HEK293 (cell line): ENCODE data around the gene SH3GL2.
A peak's percentile ranks its signal among the peaks of the same experiment; 100 is the strongest.

Source experiments
- CTCF ChIA-PET: fragments of 350-600 bp; formaldehyde crosslinking; extraction: SDS; loops from one replicate; lab custom pipeline; 2021; ENCODE audit warnings: antibody characterized with exemption; lab: Yijun Ruan, JAX
- POLR2A ChIA-PET: fragments of 300-600 bp; formaldehyde crosslinking; extraction: SDS; loops from one replicate; lab custom pipeline; 2020; ENCODE audit warnings: antibody characterized with exemption, inconsistent platforms; lab: Yijun Ruan, JAX
- H3K27ac ChIP-seq: fragments of 200-500 bp; sonication (Bioruptor generic); 2 replicates; pipeline ENCODE4 v1.5.1; 2014; ENCODE audit warnings: low read depth, low read length, control low read depth, inconsistent platforms; ENCODE audit errors: extremely low read depth
- H3K36me3 ChIP-seq, 2 experiments: fragments of 200-500 bp in 1 of 2; sonication (Bioruptor generic) in 1 of 2; 1 replicate in 1 of 2; 2 replicates in 1 of 2; pipeline ENCODE4 v1.5.1; 2014 to 2017; ENCODE audit warnings: inconsistent platforms in 2 of 2, low read length in 2 of 2; ENCODE audit not compliant: control insufficient read depth in 2 of 2, insufficient read depth in 1 of 2
- H3K4me1 ChIP-seq: fragments of 200-500 bp; sonication (Bioruptor generic); 2 replicates; pipeline ENCODE4 v1.5.1; 2014; ENCODE audit warnings: mild to moderate bottlenecking, low read length, inconsistent platforms; ENCODE audit not compliant: control insufficient read depth, insufficient read depth
- H3K4me3 ChIP-seq: 2 replicates; pipeline ENCODE4 v1.5.1; 2011; ENCODE audit warnings: low read depth, mild to moderate bottlenecking, control low read depth, low read length, moderate library complexity
- H3K9me3 ChIP-seq: fragments of 200-500 bp; sonication (Bioruptor generic); 2 replicates; pipeline ENCODE4 v1.5.1; 2014; ENCODE audit warnings: low read depth, low read length, inconsistent platforms; ENCODE audit not compliant: control insufficient read depth, insufficient read depth
- SETDB1 ChIP-seq: IDR thresholded peaks from one replicate; pipeline ENCODE4 v1.6.1; 2017; ENCODE audit warnings: mild to moderate bottlenecking, low read length, moderate library complexity, mixed read lengths; ENCODE audit not compliant: insufficient read length
- TCF7L2 ChIP-seq: IDR thresholded peaks from 2 replicates; pipeline ENCODE4 v1.6.1; 2011; ENCODE audit warnings: low read depth, mild to moderate bottlenecking, inconsistent platforms, low read length, moderate library complexity, borderline replicate concordance
- ZBTB7A ChIP-seq: fragments of 450-650 bp; formaldehyde crosslinking; IDR thresholded peaks from 2 replicates; pipeline ENCODE4 v1.5.1; 2016; ENCODE audit warnings: low read depth, missing biosample characterization, missing genetic modification characterization
- ZNF112 ChIP-seq: fragments of 450-650 bp; formaldehyde crosslinking; IDR thresholded peaks from 2 replicates; pipeline ENCODE4 v1.5.0; 2017; ENCODE audit warnings: missing biosample characterization, missing genetic modification characterization
- ZNF202 ChIP-seq: fragments of 450-650 bp; formaldehyde crosslinking; IDR thresholded peaks from 2 replicates; pipeline ENCODE4 v1.5.1; 2016; ENCODE audit warnings: missing biosample characterization, missing genetic modification characterization, borderline replicate concordance
- ZNF223 ChIP-seq: fragments of 450-650 bp; formaldehyde crosslinking; IDR thresholded peaks from 2 replicates; pipeline ENCODE4 v1.5.1; 2016; ENCODE audit warnings: missing biosample characterization, missing genetic modification characterization
- ZNF24 ChIP-seq: fragments of 450-650 bp; formaldehyde crosslinking; IDR thresholded peaks from 2 replicates; pipeline ENCODE4 v1.5.1; 2016; ENCODE audit warnings: missing biosample characterization, missing genetic modification characterization
- ZNF274 ChIP-seq, 2 experiments: fragments of 200-500 bp in 1 of 2; fragments of 450-650 bp in 1 of 2; sonication (Bioruptor generic) in 1 of 2; formaldehyde crosslinking in 1 of 2; IDR thresholded peaks; 2 replicates each; pipeline versions ENCODE4 v1.5.1 to v1.6.1; 2014 to 2016; ENCODE audit warnings: borderline replicate concordance in 1 of 2, inconsistent platforms in 1 of 2, low read length in 1 of 2, missing biosample characterization in 1 of 2, missing genetic modification characterization in 1 of 2
- ZNF530 ChIP-seq: fragments of 450-650 bp; formaldehyde crosslinking; IDR thresholded peaks from 2 replicates; pipeline ENCODE4 v1.5.1; 2016; ENCODE audit warnings: low read depth, missing biosample characterization, missing genetic modification characterization
- ZNF555 ChIP-seq: fragments of 450-650 bp; formaldehyde crosslinking; conservative IDR thresholded peaks from 2 replicates; pipeline ENCODE4 v1.5.1; 2017; ENCODE audit warnings: missing biosample characterization, mild to moderate bottlenecking, missing genetic modification characterization, inconsistent platforms
- ZNF654 ChIP-seq: fragments of 450-650 bp; formaldehyde crosslinking; IDR thresholded peaks from 2 replicates; pipeline ENCODE4 v1.5.1; 2016; ENCODE audit warnings: low read depth, missing biosample characterization, missing genetic modification characterization
- ZNF677 ChIP-seq: fragments of 450-650 bp; IDR thresholded peaks from 2 replicates; pipeline ENCODE4 v1.5.0; 2018; ENCODE audit warnings: missing biosample characterization, mild to moderate bottlenecking, missing genetic modification characterization, moderate library complexity
- ZNF776 ChIP-seq: fragments of 450-650 bp; formaldehyde crosslinking; IDR thresholded peaks from 2 replicates; pipeline ENCODE4 v1.5.0; 2017; ENCODE audit warnings: missing biosample characterization, missing genetic modification characterization, borderline replicate concordance
- TF ChIP-seq, protein P1 (sequence below): fragments of 450-650 bp; formaldehyde crosslinking; IDR thresholded peaks from 2 replicates; pipeline ENCODE4 v1.5.1; 2017; ENCODE audit warnings: missing biosample characterization, missing genetic modification characterization
- TF ChIP-seq, protein P2 (sequence below): fragments of 450-650 bp; formaldehyde crosslinking; IDR thresholded peaks from 2 replicates; pipeline ENCODE4 v1.5.1; 2017; ENCODE audit warnings: missing biosample characterization, missing genetic modification characterization
- TF ChIP-seq, protein P3 (sequence below): fragments of 450-650 bp; formaldehyde crosslinking; IDR thresholded peaks from 2 replicates; pipeline ENCODE4 v1.5.1; 2016; ENCODE audit warnings: missing biosample characterization, missing genetic modification characterization
- TF ChIP-seq, protein P4 (sequence below): fragments of 450-650 bp; formaldehyde crosslinking; IDR thresholded peaks from 2 replicates; pipeline ENCODE4 v1.5.1; 2016; ENCODE audit warnings: missing biosample characterization, missing genetic modification characterization
- TF ChIP-seq, protein P5 (sequence below): fragments of 450-650 bp; formaldehyde crosslinking; IDR thresholded peaks from 2 replicates; pipeline ENCODE4 v1.5.1; 2016; ENCODE audit warnings: missing biosample characterization, missing genetic modification characterization
- TF ChIP-seq, protein P6 (sequence below): fragments of 450-650 bp; formaldehyde crosslinking; IDR thresholded peaks from 2 replicates; pipeline ENCODE4 v1.5.1; 2016; ENCODE audit warnings: missing biosample characterization, missing genetic modification characterization
- TF ChIP-seq, protein P7 (sequence below): fragments of 450-650 bp; formaldehyde crosslinking; IDR thresholded peaks from 2 replicates; pipeline ENCODE4 v1.5.1; 2016; ENCODE audit warnings: missing biosample characterization, missing genetic modification characterization, borderline replicate concordance

The SH3GL2 gene

DNA sequence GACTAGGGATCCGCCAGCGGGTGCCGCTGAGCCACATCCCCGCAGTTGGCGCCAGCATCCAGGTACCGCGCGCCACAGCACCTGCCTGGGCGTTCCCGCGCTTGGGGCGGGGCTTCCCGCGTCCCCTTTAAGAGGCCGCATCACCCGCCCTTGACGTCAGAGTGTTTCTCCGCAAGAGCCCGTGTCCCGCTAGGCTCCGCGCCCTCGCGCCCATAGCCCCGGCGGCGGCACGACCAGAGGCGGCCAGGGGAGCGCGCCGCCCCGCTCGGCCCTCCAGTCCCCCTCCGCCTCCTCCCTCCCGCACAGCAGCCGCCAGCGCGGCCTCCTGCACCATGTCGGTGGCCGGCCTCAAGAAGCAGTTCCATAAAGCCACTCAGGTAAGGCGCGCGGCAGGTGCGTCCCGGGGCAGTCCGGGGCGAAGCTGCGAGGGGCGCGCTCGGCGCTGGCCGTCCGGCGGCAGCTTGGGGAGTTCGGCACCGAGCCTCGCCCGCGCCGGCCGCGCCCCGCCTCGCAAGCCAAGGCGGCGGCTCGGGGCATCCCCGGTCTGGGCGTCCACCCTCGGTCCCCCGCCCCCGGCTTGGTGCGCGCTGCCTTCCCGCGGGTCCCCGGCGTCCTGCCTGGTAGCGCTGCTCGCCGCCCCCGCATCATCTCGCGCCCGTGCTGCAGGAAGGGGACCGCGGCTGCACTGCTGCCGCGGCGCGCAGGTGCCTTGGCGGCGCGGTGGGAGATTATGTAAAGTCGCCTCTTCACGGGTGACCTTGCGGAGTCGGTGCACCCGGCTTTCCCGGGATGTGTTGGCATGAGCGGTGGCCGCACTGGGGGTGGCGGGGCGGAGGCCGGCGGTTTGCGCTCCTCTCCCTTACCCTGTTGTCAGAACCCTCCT, at the start of gene SH3GL2:
Gene SH3GL2, plus strand, starts transcription at position 156 of the 883 bp plus-strand sequence.
- no peaks in the 10 kb centered on the region for H3K9me3 ChIP-seq
- H3K27ac ChIP-seq, result peak within 1 kb of the TSS; percentile 49; the same call in 1 of the 2 replicates
- H3K4me1 ChIP-seq, result no peaks in the 10 kb centered on the region
- CTCF ChIA-PET, result no interaction called here
- peak within 1 kb of the TSS; percentile 78 for H3K4me3 ChIP-seq
- POLR2A ChIA-PET, result no interaction called here
- no peaks in the 10 kb centered on the region for H3K36me3 ChIP-seq
- TF ChIP-seq ZNF24, result no peak
- no peak for TF ChIP-seq ZNF202 (tag by site-specific recombination)
- no peak for TF ChIP-seq ZNF112 (tag by site-specific recombination)
- TF ChIP-seq, protein P1, sequence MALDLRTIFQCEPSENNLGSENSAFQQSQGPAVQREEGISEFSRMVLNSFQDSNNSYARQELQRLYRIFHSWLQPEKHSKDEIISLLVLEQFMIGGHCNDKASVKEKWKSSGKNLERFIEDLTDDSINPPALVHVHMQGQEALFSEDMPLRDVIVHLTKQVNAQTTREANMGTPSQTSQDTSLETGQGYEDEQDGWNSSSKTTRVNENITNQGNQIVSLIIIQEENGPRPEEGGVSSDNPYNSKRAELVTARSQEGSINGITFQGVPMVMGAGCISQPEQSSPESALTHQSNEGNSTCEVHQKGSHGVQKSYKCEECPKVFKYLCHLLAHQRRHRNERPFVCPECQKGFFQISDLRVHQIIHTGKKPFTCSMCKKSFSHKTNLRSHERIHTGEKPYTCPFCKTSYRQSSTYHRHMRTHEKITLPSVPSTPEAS (tag by site-specific recombination), result no peak
- TF ChIP-seq ZNF274 (IDR thresholded peaks at IDR 0.05; ENCODE audit: low read length), result no peak
- no peak for TF ChIP-seq ZNF274 (tag by site-specific recombination; IDR thresholded peaks at IDR 0.05; ENCODE audit: borderline replicate concordance)
- TF ChIP-seq ZNF677 (tag by site-specific recombination), result no peak
- TF ChIP-seq ZNF555, result no peak
- no peak for TF ChIP-seq ZNF530 (tag by site-specific recombination)
- TF ChIP-seq, protein P2, sequence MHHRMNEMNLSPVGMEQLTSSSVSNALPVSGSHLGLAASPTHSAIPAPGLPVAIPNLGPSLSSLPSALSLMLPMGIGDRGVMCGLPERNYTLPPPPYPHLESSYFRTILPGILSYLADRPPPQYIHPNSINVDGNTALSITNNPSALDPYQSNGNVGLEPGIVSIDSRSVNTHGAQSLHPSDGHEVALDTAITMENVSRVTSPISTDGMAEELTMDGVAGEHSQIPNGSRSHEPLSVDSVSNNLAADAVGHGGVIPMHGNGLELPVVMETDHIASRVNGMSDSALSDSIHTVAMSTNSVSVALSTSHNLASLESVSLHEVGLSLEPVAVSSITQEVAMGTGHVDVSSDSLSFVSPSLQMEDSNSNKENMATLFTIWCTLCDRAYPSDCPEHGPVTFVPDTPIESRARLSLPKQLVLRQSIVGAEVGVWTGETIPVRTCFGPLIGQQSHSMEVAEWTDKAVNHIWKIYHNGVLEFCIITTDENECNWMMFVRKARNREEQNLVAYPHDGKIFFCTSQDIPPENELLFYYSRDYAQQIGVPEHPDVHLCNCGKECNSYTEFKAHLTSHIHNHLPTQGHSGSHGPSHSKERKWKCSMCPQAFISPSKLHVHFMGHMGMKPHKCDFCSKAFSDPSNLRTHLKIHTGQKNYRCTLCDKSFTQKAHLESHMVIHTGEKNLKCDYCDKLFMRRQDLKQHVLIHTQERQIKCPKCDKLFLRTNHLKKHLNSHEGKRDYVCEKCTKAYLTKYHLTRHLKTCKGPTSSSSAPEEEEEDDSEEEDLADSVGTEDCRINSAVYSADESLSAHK, result no peak
- no peak for TF ChIP-seq SETDB1
- TF ChIP-seq ZNF223, result peak; percentile 90
- TF ChIP-seq, protein P3, sequence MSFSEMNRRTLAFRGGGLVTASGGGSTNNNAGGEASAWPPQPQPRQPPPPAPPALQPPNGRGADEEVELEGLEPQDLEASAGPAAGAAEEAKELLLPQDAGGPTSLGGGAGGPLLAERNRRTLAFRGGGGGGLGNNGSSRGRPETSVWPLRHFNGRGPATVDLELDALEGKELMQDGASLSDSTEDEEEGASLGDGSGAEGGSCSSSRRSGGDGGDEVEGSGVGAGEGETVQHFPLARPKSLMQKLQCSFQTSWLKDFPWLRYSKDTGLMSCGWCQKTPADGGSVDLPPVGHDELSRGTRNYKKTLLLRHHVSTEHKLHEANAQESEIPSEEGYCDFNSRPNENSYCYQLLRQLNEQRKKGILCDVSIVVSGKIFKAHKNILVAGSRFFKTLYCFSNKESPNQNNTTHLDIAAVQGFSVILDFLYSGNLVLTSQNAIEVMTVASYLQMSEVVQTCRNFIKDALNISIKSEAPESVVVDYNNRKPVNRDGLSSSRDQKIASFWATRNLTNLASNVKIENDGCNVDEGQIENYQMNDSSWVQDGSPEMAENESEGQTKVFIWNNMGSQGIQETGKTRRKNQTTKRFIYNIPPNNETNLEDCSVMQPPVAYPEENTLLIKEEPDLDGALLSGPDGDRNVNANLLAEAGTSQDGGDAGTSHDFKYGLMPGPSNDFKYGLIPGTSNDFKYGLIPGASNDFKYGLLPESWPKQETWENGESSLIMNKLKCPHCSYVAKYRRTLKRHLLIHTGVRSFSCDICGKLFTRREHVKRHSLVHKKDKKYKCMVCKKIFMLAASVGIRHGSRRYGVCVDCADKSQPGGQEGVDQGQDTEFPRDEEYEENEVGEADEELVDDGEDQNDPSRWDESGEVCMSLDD, result no peak
- TF ChIP-seq, protein P4, sequence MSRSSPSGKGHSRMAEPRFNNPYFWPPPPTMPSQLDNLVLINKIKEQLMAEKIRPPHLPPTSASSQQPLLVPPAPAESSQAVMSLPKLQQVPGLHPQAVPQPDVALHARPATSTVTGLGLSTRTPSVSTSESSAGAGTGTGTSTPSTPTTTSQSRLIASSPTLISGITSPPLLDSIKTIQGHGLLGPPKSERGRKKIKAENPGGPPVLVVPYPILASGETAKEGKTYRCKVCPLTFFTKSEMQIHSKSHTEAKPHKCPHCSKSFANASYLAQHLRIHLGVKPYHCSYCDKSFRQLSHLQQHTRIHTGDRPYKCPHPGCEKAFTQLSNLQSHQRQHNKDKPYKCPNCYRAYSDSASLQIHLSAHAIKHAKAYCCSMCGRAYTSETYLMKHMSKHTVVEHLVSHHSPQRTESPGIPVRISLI (tag by site-specific recombination), result no peak
- TF ChIP-seq TCF7L2, result no peak
- TF ChIP-seq, protein P5, sequence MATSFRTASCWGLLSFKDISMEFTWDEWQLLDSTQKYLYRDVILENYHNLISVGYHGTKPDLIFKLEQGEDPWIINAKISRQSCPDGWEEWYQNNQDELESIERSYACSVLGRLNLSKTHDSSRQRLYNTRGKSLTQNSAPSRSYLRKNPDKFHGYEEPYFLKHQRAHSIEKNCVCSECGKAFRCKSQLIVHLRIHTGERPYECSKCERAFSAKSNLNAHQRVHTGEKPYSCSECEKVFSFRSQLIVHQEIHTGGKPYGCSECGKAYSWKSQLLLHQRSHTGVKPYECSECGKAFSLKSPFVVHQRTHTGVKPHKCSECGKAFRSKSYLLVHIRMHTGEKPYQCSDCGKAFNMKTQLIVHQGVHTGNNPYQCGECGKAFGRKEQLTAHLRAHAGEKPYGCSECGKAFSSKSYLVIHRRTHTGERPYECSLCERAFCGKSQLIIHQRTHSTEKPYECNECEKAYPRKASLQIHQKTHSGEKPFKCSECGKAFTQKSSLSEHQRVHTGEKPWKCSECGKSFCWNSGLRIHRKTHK, result no peak
- no peak for TF ChIP-seq ZBTB7A (tag by site-specific recombination)
- TF ChIP-seq, protein P6, sequence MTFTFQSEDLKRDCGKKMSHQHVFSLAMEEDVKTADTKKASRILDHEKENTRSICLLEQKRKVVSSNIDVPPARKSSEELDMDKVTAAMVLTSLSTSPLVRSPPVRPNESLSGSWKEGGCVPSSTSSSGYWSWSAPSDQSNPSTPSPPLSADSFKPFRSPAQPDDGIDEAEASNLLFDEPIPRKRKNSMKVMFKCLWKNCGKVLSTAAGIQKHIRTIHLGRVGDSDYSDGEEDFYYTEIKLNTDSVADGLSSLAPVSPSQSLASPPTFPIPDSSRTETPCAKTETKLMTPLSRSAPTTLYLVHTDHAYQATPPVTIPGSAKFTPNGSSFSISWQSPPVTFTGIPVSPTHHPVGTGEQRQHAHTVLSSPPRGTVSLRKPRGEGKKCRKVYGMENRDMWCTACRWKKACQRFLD, result no peak
- 0 out of 2 replicates have a peak, but pooled peaks have one; percentile 27 for TF ChIP-seq ZNF776 (tag by site-specific recombination)
- no peak for TF ChIP-seq ZNF654 (tag by site-specific recombination)
- TF ChIP-seq, protein P7, sequence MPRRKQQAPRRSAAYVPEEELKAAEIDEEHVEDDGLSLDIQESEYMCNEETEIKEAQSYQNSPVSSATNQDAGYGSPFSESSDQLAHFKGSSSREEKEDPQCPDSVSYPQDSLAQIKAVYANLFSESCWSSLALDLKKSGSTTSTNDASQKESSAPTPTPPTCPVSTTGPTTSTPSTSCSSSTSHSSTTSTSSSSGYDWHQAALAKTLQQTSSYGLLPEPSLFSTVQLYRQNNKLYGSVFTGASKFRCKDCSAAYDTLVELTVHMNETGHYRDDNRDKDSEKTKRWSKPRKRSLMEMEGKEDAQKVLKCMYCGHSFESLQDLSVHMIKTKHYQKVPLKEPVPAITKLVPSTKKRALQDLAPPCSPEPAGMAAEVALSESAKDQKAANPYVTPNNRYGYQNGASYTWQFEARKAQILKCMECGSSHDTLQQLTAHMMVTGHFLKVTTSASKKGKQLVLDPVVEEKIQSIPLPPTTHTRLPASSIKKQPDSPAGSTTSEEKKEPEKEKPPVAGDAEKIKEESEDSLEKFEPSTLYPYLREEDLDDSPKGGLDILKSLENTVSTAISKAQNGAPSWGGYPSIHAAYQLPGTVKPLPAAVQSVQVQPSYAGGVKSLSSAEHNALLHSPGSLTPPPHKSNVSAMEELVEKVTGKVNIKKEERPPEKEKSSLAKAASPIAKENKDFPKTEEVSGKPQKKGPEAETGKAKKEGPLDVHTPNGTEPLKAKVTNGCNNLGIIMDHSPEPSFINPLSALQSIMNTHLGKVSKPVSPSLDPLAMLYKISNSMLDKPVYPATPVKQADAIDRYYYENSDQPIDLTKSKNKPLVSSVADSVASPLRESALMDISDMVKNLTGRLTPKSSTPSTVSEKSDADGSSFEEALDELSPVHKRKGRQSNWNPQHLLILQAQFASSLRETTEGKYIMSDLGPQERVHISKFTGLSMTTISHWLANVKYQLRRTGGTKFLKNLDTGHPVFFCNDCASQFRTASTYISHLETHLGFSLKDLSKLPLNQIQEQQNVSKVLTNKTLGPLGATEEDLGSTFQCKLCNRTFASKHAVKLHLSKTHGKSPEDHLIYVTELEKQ (tag by site-specific recombination), result no peak
